Parathyroid adenoma (tissue), 2 donors: ENCODE results near the gene POU2F1.

Source experiments
- H2AFZ ChIP-seq: fragments of 300-600 bp; sonication (generic); one replicate; pipeline ENCODE4 v1.7.0; 2017; ENCODE audit warnings: antibody characterized with exemption, mild to moderate bottlenecking
- H3K27ac ChIP-seq: fragments of 300-600 bp; sonication (generic); one replicate; pipeline ENCODE4 v1.7.0; 2017
- H3K27me3 ChIP-seq: fragments of 300-600 bp; sonication (generic); one replicate; pipeline ENCODE4 v1.7.0; 2017; ENCODE audit warnings: low read length; ENCODE audit not compliant: control insufficient read depth, insufficient read depth
- H3K36me3 ChIP-seq: fragments of 300-600 bp; sonication (generic); one replicate; pipeline ENCODE4 v1.7.0; 2017; ENCODE audit warnings: low read length; ENCODE audit not compliant: control insufficient read depth, insufficient read depth
- H3K4me1 ChIP-seq: fragments of 300-600 bp; sonication (generic); one replicate; pipeline ENCODE4 v1.7.0; 2017; ENCODE audit warnings: control low read depth
- H3K4me2 ChIP-seq: fragments of 300-600 bp; sonication (generic); one replicate; pipeline ENCODE4 v1.7.0; 2017; ENCODE audit warnings: low read length
- H3K4me3 ChIP-seq: fragments of 300-600 bp; sonication (generic); one replicate; pipeline ENCODE4 v1.7.0; 2017; ENCODE audit warnings: low read depth, low read length
- H3K79me2 ChIP-seq: fragments of 300-600 bp; sonication (generic); one replicate; pipeline ENCODE4 v1.7.0; 2017; ENCODE audit warnings: control low read depth
- H3K9ac ChIP-seq: fragments of 300-600 bp; sonication (generic); one replicate; pipeline ENCODE4 v1.7.0; 2017; ENCODE audit warnings: mild to moderate bottlenecking
- H3K9me3 ChIP-seq: fragments of 300-600 bp; sonication (generic); one replicate; pipeline ENCODE4 v1.7.0; 2017; ENCODE audit warnings: low read length; ENCODE audit not compliant: control insufficient read depth
- TF ChIP-seq, protein P1 (sequence below): fragments of 300-600 bp; sonication (generic); IDR thresholded peaks from one replicate; pipeline ENCODE4 v1.7.0; 2017; ENCODE audit warnings: antibody characterized with exemption, mild to moderate bottlenecking
- donor health status: primary hyperparathyroidism.

POU2F1 gene

DNA sequence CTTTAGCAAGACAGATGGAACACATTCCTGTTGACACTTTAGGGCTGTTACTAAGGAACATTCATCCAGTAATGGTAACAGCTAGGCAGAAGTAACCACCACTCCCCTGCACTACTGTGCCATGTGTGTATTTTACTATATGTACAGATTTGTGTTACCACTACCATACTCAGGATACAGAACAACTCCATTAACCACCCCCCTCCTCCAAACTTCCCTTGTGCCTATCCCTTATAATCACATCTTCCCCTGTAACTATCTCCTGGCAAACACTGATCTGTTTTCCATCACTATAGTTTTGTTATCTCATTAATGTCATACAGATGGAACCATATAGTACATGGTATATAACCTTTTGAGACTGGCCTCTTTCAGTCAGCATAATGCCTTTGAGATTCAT lies 3.9 kb upstream of the POU2F1 start:
- Histone ChIP-seq H3K27ac (no peak overlapping the region), H3K79me2 (no peaks in the 10 kb centered on the region), H3K4me1 (no peaks in the 10 kb centered on the region), H3K36me3 (no peaks in the 10 kb centered on the region), H3K9ac (no peak overlapping the region), H3K4me3 (no peak overlapping the region), H2AFZ (no peak overlapping the region), H3K27me3 (no peaks in the 10 kb centered on the region), H3K9me3 (no peaks in the 10 kb centered on the region), H3K4me2 (no peak overlapping the region)
- TF ChIP-seq, protein P1, sequence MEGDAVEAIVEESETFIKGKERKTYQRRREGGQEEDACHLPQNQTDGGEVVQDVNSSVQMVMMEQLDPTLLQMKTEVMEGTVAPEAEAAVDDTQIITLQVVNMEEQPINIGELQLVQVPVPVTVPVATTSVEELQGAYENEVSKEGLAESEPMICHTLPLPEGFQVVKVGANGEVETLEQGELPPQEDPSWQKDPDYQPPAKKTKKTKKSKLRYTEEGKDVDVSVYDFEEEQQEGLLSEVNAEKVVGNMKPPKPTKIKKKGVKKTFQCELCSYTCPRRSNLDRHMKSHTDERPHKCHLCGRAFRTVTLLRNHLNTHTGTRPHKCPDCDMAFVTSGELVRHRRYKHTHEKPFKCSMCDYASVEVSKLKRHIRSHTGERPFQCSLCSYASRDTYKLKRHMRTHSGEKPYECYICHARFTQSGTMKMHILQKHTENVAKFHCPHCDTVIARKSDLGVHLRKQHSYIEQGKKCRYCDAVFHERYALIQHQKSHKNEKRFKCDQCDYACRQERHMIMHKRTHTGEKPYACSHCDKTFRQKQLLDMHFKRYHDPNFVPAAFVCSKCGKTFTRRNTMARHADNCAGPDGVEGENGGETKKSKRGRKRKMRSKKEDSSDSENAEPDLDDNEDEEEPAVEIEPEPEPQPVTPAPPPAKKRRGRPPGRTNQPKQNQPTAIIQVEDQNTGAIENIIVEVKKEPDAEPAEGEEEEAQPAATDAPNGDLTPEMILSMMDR: no peak

DNA sequence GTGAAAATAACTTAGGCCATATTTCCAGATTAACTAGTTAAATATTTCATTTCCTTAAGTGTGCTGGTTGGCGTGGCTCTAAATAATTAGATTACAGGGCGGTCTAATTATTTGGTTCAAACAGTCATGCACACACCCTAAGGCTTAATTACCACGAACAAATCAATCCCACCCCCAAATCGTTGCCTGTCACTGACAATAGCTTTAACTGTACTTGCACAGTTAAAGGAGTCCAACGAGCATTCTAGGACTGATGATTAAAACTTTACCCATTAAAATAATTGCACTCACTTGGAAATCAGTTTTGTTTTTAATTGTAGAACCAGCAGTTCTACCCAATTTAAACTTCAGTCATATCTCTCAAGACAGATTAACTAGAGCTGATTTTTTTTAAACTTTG lies 1.5 kb upstream of the POU2F1 start:
- Histone ChIP-seq H3K9me3 (no peaks in the 10 kb centered on the region), H3K36me3 (no peaks in the 10 kb centered on the region), H3K27me3 (no peaks in the 10 kb centered on the region), H3K4me1 (peaks cover 5% of the 10 kb centered on the region), H3K9ac (no peak overlapping the region), H3K4me3 (peak overlapping the region; percentile 78), H2AFZ (peak overlapping the region; percentile 87), H3K4me2 (peak overlapping the region; percentile 87), H3K79me2 (peaks cover 2% of the 10 kb centered on the region), H3K27ac (no peak overlapping the region)
- TF ChIP-seq, protein P1: no peak

DNA sequence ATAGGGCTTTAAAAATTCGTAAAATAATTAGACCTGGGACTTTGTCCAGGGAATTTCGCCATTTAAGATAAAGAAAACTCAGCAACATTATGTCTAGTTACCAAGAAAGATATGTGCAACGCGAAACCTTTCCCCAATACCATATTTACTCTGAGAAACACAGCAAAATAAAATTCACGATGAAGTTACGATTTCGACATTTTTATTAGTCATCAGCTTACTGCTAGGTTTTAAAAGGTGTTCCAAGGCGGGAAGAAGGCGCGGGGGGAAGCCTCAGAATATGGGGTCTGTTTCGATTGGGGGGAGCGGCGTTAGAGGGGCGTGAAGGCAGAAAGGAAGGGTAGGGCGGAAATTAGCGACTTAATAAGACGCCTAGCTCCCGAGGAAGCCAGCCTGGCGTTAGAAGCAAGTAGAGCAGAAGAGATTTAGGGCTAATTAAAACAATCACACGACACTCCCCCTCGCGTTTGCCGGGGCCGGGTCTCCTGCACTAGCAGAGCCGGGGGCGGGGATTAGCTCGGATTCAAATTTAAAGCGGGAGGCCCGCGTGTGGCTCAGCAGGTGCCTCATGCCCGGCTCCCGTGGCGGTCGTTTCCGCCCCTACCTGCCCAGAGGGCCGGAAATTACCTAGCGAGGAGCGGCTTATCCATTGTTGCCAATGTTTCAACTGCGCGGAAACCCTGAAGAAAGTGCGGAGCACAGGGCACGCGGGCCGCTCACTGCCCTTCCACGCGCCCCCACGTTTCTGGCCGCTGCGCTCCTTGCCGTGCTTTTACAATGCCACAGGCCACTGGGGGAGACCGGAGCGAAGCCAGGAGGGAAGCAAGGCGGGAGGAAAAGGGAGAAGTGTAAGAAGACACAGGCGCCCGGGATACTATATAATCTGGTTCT lies 795 bp upstream of the POU2F1 start:
- no peaks in the 10 kb centered on the region for H3K36me3 ChIP-seq
- H3K79me2 ChIP-seq: peaks cover 2% of the 10 kb centered on the region
- no peak overlapping the region for H3K9ac ChIP-seq
- no peaks in the 10 kb centered on the region for H3K27me3 ChIP-seq
- H3K27ac ChIP-seq: peak overlapping the region; percentile 86
- no peaks in the 10 kb centered on the region for H3K9me3 ChIP-seq
- peak overlapping the region; percentile 87 for H3K4me2 ChIP-seq
- peaks cover 5% of the 10 kb centered on the region for H3K4me1 ChIP-seq
- H3K4me3 ChIP-seq: peak overlapping the region; percentile 78
- TF ChIP-seq, protein P1: no peak
- peak overlapping the region; percentile 87 for H2AFZ ChIP-seq

DNA sequence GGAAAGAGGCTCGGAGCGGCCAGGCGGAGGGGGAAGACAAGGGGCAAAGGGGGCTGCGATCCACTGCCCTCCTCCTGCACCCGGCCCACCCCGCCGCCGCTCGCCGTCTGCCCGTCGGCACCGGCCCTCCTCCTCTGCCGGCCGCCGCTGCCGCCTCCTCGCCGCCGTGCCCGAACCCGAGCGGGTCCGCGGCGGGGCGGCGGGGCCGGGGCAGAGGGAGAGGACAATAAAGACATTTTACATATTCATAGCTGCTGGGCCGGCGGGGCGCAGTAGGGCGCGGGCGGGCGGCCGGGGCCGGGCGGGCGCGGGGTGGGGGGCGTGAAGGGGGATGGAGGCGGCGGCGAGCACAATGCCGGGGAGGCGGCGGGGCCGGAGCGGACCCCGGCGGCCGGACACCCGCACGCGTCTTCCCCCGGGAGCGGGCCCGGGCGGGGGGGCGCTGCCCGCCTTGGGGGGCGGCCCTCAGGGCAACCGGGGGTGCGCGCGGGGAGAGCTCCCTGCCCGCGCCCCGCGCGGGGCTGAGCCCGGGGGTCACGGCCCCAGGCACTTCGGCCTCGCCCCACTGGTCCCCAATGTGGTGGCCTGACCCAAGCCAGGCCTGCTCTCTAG lies 546 bp downstream of the POU2F1 start:
- peaks cover 2% of the 10 kb centered on the region for H3K79me2 ChIP-seq
- H3K4me1 ChIP-seq: peaks cover 5% of the 10 kb centered on the region
- peak overlapping the region; percentile 72 for H3K27ac ChIP-seq
- peak overlapping the region; percentile 88 for H3K4me2 ChIP-seq
- H3K36me3 ChIP-seq: no peaks in the 10 kb centered on the region
- peak overlapping the region; percentile 30 for H3K9ac ChIP-seq
- TF ChIP-seq, protein P1: no peak
- H3K4me3 ChIP-seq: peak overlapping the region; percentile 78
- H2AFZ ChIP-seq: peak overlapping the region; percentile 81
- no peaks in the 10 kb centered on the region for H3K9me3 ChIP-seq
- no peaks in the 10 kb centered on the region for H3K27me3 ChIP-seq
